Measurements from ENCODE around the gene COLEC12. TPM values are rescaled to one million over a fixed set of nuclear protein-coding genes. Genes with fewer than 3 reads are reported as not detected.

Gene COLEC12
- total RNA-seq, 6 donors from 2014 or later = 29.3 to 72.2 (median 47.0) TPM

GRCh38 chr18:532018-532417 is 31.5 kb upstream of the COLEC12 start:
- Histone ChIP-seq H3K9me3 (no peaks in the 10 kb centered on the region), H3K36me3 (no peaks in the 10 kb centered on the region), H3K4me1 (peaks cover 0 to 7% (median 0%) of the 10 kb centered on the region in 4 donors), H3K4me3 (no peak overlapping the region), H3K27me3 (no peaks in the 10 kb centered on the region), H3K27ac (no peak overlapping the region)
- no peak for TF ChIP-seq CTCF (IDR thresholded peaks at IDR 0.05)
- TF ChIP-seq EP300 (IDR thresholded peaks at IDR 0.05) = no peak
- TF ChIP-seq POLR2AphosphoS5 (IDR thresholded peaks at IDR 0.05) = no peak
- no peak for TF ChIP-seq POLR2A (IDR thresholded peaks at IDR 0.05)
- no peak for DNase-seq
- ATAC-seq (ENCODE audit: low FRiP score in 2 of 2) = no peak
- 57 to 59% methylated on average over 4 of the region's 4 CpGs for WGBS, 2 donors

- 7 to 13% methylated on average over 1 of the region's 1 CpG for WGBS, 2 donors
- Histone ChIP-seq H3K27me3 (no peaks in the 10 kb centered on the region), H3K9me3 (no peaks in the 10 kb centered on the region), H3K36me3 (no peaks in the 10 kb centered on the region), H3K4me3 (no peak overlapping the region), H3K4me1 (peaks cover 0 to 14% (median 9%) of the 10 kb centered on the region in 4 donors), H3K27ac (peak overlapping the region in 2 of 4 donors; percentile 35 to 49)
- DNase-seq (no peak), ATAC-seq (ENCODE audit: low FRiP score in 2 of 2) (no peak)
- TF ChIP-seq CTCF (IDR thresholded peaks at IDR 0.05) (no peak), POLR2A (IDR thresholded peaks at IDR 0.05) (no peak)
Measured at GRCh38 chr18:527146-527545, 26.6 kb upstream of the COLEC12 start.

- Histone ChIP-seq H3K4me1 (peaks cover 0 to 14% (median 9%) of the 10 kb centered on the region in 4 donors), H3K9me3 (no peaks in the 10 kb centered on the region), H3K27ac (peak overlapping the region in 2 of 4 donors; percentile 49 to 57), H3K36me3 (no peaks in the 10 kb centered on the region), H3K27me3 (no peaks in the 10 kb centered on the region), H3K4me3 (no peak overlapping the region)
- ATAC-seq (ENCODE audit: low FRiP score in 2 of 2) (no peak), DNase-seq (no peak)
- TF ChIP-seq CTCF (IDR thresholded peaks at IDR 0.05) (no peak), POLR2A (IDR thresholded peaks at IDR 0.05) (no peak), EP300 (IDR thresholded peaks at IDR 0.05) (no peak), POLR2AphosphoS5 (IDR thresholded peaks at IDR 0.05) (no peak)
- 48 to 63% methylated on average over 2 of the region's 2 CpGs for WGBS, 2 donors
Measured at GRCh38 chr18:526681-527080, 26.2 kb upstream of the COLEC12 start.

GRCh38 chr18:525036-525797 is 24.7 kb upstream of the COLEC12 start:
- Histone ChIP-seq H3K36me3 (no peaks in the 10 kb centered on the region), H3K27ac (peak overlapping the region in 1 of 4 donors; percentile 16), H3K4me1 (peaks cover 0 to 14% (median 9%) of the 10 kb centered on the region in 4 donors), H3K4me3 (no peak overlapping the region), H3K27me3 (no peaks in the 10 kb centered on the region), H3K9me3 (no peaks in the 10 kb centered on the region)
- WGBS, 2 donors = 62 to 63% methylated on average over 6 of the region's 6 CpGs
- TF ChIP-seq CTCF (IDR thresholded peaks at IDR 0.05) (no peak), POLR2AphosphoS5 (IDR thresholded peaks at IDR 0.05) (no peak), POLR2A (IDR thresholded peaks at IDR 0.05) (no peak), EP300 (IDR thresholded peaks at IDR 0.05) (no peak)
- no peak for DNase-seq
- ATAC-seq (ENCODE audit: low FRiP score in 2 of 2) = no peak

GRCh38 chr18:524466-524865 is 24.0 kb upstream of the COLEC12 start:
- ATAC-seq (ENCODE audit: low FRiP score in 2 of 2) (peak in 1 of 2 donors; percentile 29), DNase-seq (no peak)
- no peaks in the 10 kb centered on the region for H3K9me3 ChIP-seq
- H3K36me3 ChIP-seq = no peaks in the 10 kb centered on the region
- H3K27me3 ChIP-seq = no peaks in the 10 kb centered on the region
- no peak for TF ChIP-seq CTCF (IDR thresholded peaks at IDR 0.05)
- TF ChIP-seq POLR2AphosphoS5 (IDR thresholded peaks at IDR 0.05) = no peak
- H3K4me3 ChIP-seq = no peak overlapping the region
- H3K4me1 ChIP-seq = peaks cover 0 to 14% (median 9%) of the 10 kb centered on the region in 4 donors
- peak overlapping the region in 1 of 4 donors; percentile 16 for H3K27ac ChIP-seq
